ENCODE results near the gene UBR2. TPM values are rescaled to one million over a fixed set of nuclear protein-coding genes. Genes with fewer than 3 reads are reported as not detected.

Gene UBR2
- total and polyA plus RNA-seq, 7 donors, result 9.4 to 40.2 (median 33.6) TPM

DNA sequence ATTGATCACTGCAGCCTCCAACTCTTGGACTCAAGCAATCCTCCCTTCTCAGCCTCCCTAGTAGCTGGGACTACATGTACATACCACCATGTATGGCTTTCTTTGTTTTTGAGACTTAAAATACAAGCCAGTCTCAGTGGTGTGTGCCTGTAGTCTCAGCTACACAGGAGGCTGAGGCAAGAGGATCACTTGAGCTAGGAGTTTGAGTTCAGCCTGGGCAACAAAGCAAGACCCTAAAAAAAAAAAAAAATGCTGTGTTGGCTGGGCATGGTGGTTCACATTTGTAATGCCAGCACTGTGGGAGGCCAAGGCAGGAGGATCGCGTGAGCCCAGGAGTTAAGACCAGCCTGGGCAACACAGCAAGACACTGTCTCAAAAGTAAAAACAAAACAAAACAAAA is 51.7 kb downstream of the UBR2 start:
- H3K27ac ChIP-seq, result peak overlapping the region; percentile 1
- H3K4me1 ChIP-seq, result peaks cover 15% of the 10 kb centered on the region
- no peaks in the 10 kb centered on the region for H3K27me3 ChIP-seq (ENCODE audit: insufficient read depth in 3 of 3, low read length in 2 of 3)
- peaks cover 2 to 73% of the 10 kb centered on the region in 2 donors for H3K36me3 ChIP-seq (ENCODE audit: insufficient read depth in 1 of 2, low read depth in 1 of 2)
- ATAC-seq (no peak), DNase-seq (no peak)
- intact Hi-C loops (cut with DNase I), result no loop called here
- no peaks in the 10 kb centered on the region for H3K9me3 ChIP-seq
- TF ChIP-seq, protein P1, sequence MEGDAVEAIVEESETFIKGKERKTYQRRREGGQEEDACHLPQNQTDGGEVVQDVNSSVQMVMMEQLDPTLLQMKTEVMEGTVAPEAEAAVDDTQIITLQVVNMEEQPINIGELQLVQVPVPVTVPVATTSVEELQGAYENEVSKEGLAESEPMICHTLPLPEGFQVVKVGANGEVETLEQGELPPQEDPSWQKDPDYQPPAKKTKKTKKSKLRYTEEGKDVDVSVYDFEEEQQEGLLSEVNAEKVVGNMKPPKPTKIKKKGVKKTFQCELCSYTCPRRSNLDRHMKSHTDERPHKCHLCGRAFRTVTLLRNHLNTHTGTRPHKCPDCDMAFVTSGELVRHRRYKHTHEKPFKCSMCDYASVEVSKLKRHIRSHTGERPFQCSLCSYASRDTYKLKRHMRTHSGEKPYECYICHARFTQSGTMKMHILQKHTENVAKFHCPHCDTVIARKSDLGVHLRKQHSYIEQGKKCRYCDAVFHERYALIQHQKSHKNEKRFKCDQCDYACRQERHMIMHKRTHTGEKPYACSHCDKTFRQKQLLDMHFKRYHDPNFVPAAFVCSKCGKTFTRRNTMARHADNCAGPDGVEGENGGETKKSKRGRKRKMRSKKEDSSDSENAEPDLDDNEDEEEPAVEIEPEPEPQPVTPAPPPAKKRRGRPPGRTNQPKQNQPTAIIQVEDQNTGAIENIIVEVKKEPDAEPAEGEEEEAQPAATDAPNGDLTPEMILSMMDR (IDR thresholded peaks at IDR 0.05), result no peak
- no peak overlapping the region for H3K4me3 ChIP-seq
- 94 to 98% (median 98%) methylated on average over 2 of the region's 2 CpGs for whole genome bisulfite sequencing, 3 donors

DNA sequence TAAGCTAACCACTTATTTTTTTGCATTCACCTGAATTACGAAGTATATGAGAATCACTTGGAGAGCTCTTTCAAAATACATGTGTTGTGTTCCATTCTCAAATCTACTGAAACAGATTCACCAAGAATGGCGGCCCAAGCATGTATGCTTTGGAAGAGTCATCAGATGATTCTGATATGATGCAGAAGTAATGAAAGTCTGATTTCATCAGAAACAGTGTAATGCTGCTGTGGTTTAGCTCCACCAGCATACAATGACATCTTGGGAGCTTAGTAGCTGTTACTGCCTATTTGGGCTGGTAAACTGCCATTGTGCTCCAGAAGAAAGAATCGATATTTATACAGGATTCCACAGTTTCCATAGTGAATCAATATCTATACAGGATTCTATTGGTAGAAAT is 52.9 kb downstream of the UBR2 start:
- TF ChIP-seq, protein P1 (IDR thresholded peaks at IDR 0.05), result no peak
- H3K27me3 ChIP-seq (ENCODE audit: insufficient read depth in 3 of 3, low read length in 2 of 3), result no peaks in the 10 kb centered on the region
- peak overlapping the region; percentile 82 for H3K27ac ChIP-seq
- peaks cover 2 to 70% of the 10 kb centered on the region in 2 donors for H3K36me3 ChIP-seq (ENCODE audit: insufficient read depth in 1 of 2, low read depth in 1 of 2)
- H3K4me3 ChIP-seq, result no peak overlapping the region
- DNase-seq, result no peak
- H3K9me3 ChIP-seq, result no peaks in the 10 kb centered on the region
- intact Hi-C loops (cut with DNase I), result no loop called here
- H3K4me1 ChIP-seq, result peaks cover 15% of the 10 kb centered on the region
- 92 to 96% (median 96%) methylated on average over 3 of the region's 3 CpGs for WGBS, 3 donors
- ATAC-seq, result no peak

DNA sequence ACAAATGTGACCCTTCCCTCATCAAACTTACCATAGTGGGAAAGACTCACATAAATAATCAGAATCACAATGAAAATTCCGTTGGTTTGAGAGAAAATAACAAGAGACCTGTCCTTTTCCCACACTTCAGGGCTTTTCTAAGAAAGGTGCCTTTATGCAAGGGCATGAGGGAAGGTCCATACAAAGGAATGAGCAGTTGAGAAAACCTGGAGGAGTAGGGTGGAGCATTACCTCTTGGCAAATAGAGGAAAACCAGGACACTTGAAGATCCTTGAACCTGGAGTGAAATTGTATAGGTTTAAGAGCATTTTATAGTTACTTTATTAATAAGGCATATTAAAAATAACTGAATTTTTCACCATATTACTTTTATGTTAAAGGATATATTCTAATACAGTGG is 54.3 kb downstream of the UBR2 start:
- Histone ChIP-seq H3K27ac (peak overlapping the region; percentile 82), H3K27me3 (ENCODE audit: insufficient read depth in 3 of 3, low read length in 2 of 3) (no peaks in the 10 kb centered on the region), H3K4me1 (peaks cover 15% of the 10 kb centered on the region), H3K4me3 (no peak overlapping the region), H3K36me3 (ENCODE audit: insufficient read depth in 1 of 2, low read depth in 1 of 2) (peaks cover 2 to 59% of the 10 kb centered on the region in 2 donors), H3K9me3 (no peaks in the 10 kb centered on the region)
- DNase-seq (no peak), ATAC-seq (peak in 2 of 4 donors; percentile 13 to 46)
- TF ChIP-seq, protein P1 (IDR thresholded peaks at IDR 0.05), result no peak
- 63 to 88% (median 68%) methylated on average over 1 of the region's 1 CpG for WGBS, 3 donors
- intact Hi-C loops (cut with DNase I), result no loop called here

DNA sequence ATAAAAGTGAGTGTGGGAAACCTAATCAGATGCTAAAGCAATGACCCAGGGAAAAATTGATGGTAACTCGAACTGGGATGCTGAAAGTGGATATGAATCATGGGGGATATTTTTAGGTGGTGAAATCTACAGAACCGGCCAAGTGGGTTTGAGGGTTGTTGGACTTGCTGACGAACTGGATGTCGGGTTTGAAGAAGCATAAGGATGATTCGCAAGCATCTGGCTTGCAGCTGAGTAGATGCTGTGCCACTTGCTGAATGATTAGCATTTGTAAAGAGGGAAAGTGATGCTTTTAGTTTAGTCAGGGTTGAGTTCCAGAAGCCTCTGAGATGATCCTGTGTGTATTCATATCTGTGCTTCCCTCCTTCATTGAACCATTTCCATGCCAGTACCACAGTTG is 54.9 kb downstream of the UBR2 start:
- no peak overlapping the region for H3K4me3 ChIP-seq
- H3K36me3 ChIP-seq (ENCODE audit: insufficient read depth in 1 of 2, low read depth in 1 of 2), result peaks cover 5 to 54% of the 10 kb centered on the region in 2 donors
- H3K4me1 ChIP-seq, result peaks cover 15% of the 10 kb centered on the region
- no peaks in the 10 kb centered on the region for H3K9me3 ChIP-seq
- WGBS, 3 donors, result 27 to 35% (median 31%) methylated on average over 5 of the region's 5 CpGs
- intact Hi-C loops (cut with DNase I), result no loop called here
- H3K27me3 ChIP-seq (ENCODE audit: insufficient read depth in 3 of 3, low read length in 2 of 3), result no peaks in the 10 kb centered on the region
- peak overlapping the region; percentile 82 for H3K27ac ChIP-seq
- TF ChIP-seq, protein P1 (IDR thresholded peaks at IDR 0.05), result no peak
- DNase-seq (peak; percentile 25 to 55), ATAC-seq (peak; percentile 92 to 95 (median 93))

DNA sequence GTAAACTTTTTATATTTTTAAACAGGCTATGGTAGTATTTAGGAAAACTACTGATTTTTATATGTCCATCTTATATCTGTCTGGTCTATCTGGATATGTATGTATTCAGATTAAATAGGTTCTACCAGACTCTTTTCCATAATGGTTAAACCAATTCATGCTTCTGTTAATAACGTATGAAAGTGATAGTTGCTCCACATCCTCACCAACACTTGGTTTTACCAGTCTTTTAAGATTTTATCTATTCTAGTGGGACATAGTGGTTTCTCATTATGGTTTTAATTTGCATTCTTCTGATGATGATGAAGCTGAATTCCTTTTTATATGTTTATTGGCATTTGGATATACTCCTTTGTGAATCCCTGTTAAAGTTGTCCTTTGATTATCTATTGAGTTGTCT is 56.1 kb downstream of the UBR2 start:
- peaks cover 5 to 45% of the 10 kb centered on the region in 2 donors for H3K36me3 ChIP-seq (ENCODE audit: insufficient read depth in 1 of 2, low read depth in 1 of 2)
- peaks cover 15% of the 10 kb centered on the region for H3K4me1 ChIP-seq
- H3K27me3 ChIP-seq (ENCODE audit: insufficient read depth in 3 of 3, low read length in 2 of 3), result no peaks in the 10 kb centered on the region
- ATAC-seq (no peak), DNase-seq (no peak)
- intact Hi-C loops (cut with DNase I), result loop anchor here in 1 of 2 donors (5.0 kb wide), 1 partner anchor 43 kb away; no protein-coding TSS in a partner anchor
- TF ChIP-seq, protein P1 (IDR thresholded peaks at IDR 0.05), result no peak
- H3K9me3 ChIP-seq, result no peaks in the 10 kb centered on the region
- peak overlapping the region; percentile 82 for H3K27ac ChIP-seq
- H3K4me3 ChIP-seq, result no peak overlapping the region
- WGBS, 3 donors, result 80 to 85% (median 84%) methylated on average over 1 of the region's 1 CpG
